ENCODE results near the gene NSMF. TPM values are rescaled to one million over a fixed set of nuclear protein-coding genes. Genes with fewer than 3 reads are reported as not detected.

Gene NSMF
- total RNA-seq, 3 donors from 2014 or later (not counting 1 experiment from before 2014, with no cell fraction given) = 78.1 to 111 (median 87.8) TPM

GRCh38 chr9:137439158-137439714 is 19.9 kb downstream of the NSMF start:
- Histone ChIP-seq H3K27me3 (ENCODE audit: control insufficient read depth, insufficient read depth, low read length) (peaks cover 6% of the 10 kb centered on the region), H3K4me1 (ENCODE audit: control insufficient read depth, insufficient read depth, low read length) (peaks cover 15% of the 10 kb centered on the region), H3K36me3 (ENCODE audit: control insufficient read depth, insufficient read depth, low read length) (no peaks in the 10 kb centered on the region), H3K4me3 (ENCODE audit: low read length) (no peak overlapping the region), H3K27ac (ENCODE audit: low read length) (no peak overlapping the region), H3K9me3 (ENCODE audit: control insufficient read depth, insufficient read depth, low read length) (no peaks in the 10 kb centered on the region)
- 87% methylated on average over 18 of the region's 18 CpGs for WGBS (ENCODE audit: insufficient coverage)
- no peak for DNase-seq
- no peak for TF ChIP-seq CTCF (IDR thresholded peaks at IDR 0.05)
- Mint-ChIP-seq H3K27me3 (ENCODE audit: low read depth in 2 of 2) (peaks cover 7% of the 10 kb centered on the region in 2 donors), H3K4me1 (peaks cover 6% of the 10 kb centered on the region in 2 donors), H3K27ac (no peak overlapping the region), H3K4me3 (peak overlapping the region; percentile 67), H3K36me3 (no peaks in the 10 kb centered on the region), H3K9me3 (no peaks in the 10 kb centered on the region)
- no peak for ATAC-seq
- intact Hi-C loops (cut with micrococcal nuclease) = no loop called here

- no peak for DNase-seq
- no peak for ATAC-seq
- Histone ChIP-seq H3K36me3 (ENCODE audit: control insufficient read depth, insufficient read depth, low read length) (no peaks in the 10 kb centered on the region), H3K27ac (ENCODE audit: low read length) (no peak overlapping the region), H3K9me3 (ENCODE audit: control insufficient read depth, insufficient read depth, low read length) (no peaks in the 10 kb centered on the region), H3K4me1 (ENCODE audit: control insufficient read depth, insufficient read depth, low read length) (peaks cover 21% of the 10 kb centered on the region), H3K4me3 (ENCODE audit: low read length) (no peak overlapping the region), H3K27me3 (ENCODE audit: control insufficient read depth, insufficient read depth, low read length) (peaks cover 6% of the 10 kb centered on the region)
- Mint-ChIP-seq H3K9me3 (no peaks in the 10 kb centered on the region), H3K27me3 (ENCODE audit: low read depth in 2 of 2) (peaks cover 6 to 7% of the 10 kb centered on the region in 2 donors), H3K4me3 (no peak overlapping the region), H3K4me1 (peaks cover 6% of the 10 kb centered on the region in 2 donors), H3K36me3 (no peaks in the 10 kb centered on the region), H3K27ac (no peak overlapping the region)
- TF ChIP-seq CTCF (IDR thresholded peaks at IDR 0.05) = no peak
- intact Hi-C loops (cut with micrococcal nuclease) = no loop called here
- 87% methylated on average over 22 of the region's 22 CpGs for WGBS (ENCODE audit: insufficient coverage)
Measured at GRCh38 chr9:137438591-137439157, 20.5 kb downstream of the NSMF start.

GRCh38 chr9:137437691-137438590 is 21.2 kb downstream of the NSMF start:
- Mint-ChIP-seq H3K9me3 (no peaks in the 10 kb centered on the region), H3K4me1 (peaks cover 6% of the 10 kb centered on the region in 2 donors), H3K36me3 (no peaks in the 10 kb centered on the region), H3K27ac (no peak overlapping the region), H3K4me3 (no peak overlapping the region), H3K27me3 (ENCODE audit: low read depth in 2 of 2) (peaks cover 3 to 7% of the 10 kb centered on the region in 2 donors)
- peaks cover 6% of the 10 kb centered on the region for H3K27me3 ChIP-seq (ENCODE audit: control insufficient read depth, insufficient read depth, low read length)
- no peak for TF ChIP-seq CTCF (IDR thresholded peaks at IDR 0.05)
- H3K9me3 ChIP-seq (ENCODE audit: control insufficient read depth, insufficient read depth, low read length) = no peaks in the 10 kb centered on the region
- ATAC-seq (no peak), DNase-seq (no peak)
- H3K36me3 ChIP-seq (ENCODE audit: control insufficient read depth, insufficient read depth, low read length) = no peaks in the 10 kb centered on the region
- no peak overlapping the region for H3K4me3 ChIP-seq (ENCODE audit: low read length)
- intact Hi-C loops (cut with micrococcal nuclease) = no loop called here
- peaks cover 28% of the 10 kb centered on the region for H3K4me1 ChIP-seq (ENCODE audit: control insufficient read depth, insufficient read depth, low read length)
- 92% methylated on average over 40 of the region's 40 CpGs for WGBS (ENCODE audit: insufficient coverage)
- H3K27ac ChIP-seq (ENCODE audit: low read length) = no peak overlapping the region
